Lower leg skin (tissue), 3 donors: ENCODE data around the gene CD47.

Source experiments
- POLR2A ChIP-seq, 2 donors: fragments of 450-650 bp; IDR thresholded peaks; one replicate each; pipeline ENCODE4 v1.6.1; 2016 to 2017; ENCODE audit warnings: antibody characterized with exemption in 2 of 2, mild to moderate bottlenecking in 1 of 2, moderate library complexity in 1 of 2
- TF ChIP-seq, protein P1 (sequence below), 3 donors: fragments of 450-650 bp; IDR thresholded peaks; one replicate each; pipeline ENCODE4 v1.5.1; 2016; ENCODE audit warnings: antibody characterized with exemption in 3 of 3, mild to moderate bottlenecking in 3 of 3, moderate library complexity in 2 of 3

GRCh38 chr3:108113975-108114374 lies 23.1 kb upstream of the CD47 start:
- no peak for TF ChIP-seq POLR2A (IDR thresholded peaks at IDR 0.05)
- TF ChIP-seq, protein P1, sequence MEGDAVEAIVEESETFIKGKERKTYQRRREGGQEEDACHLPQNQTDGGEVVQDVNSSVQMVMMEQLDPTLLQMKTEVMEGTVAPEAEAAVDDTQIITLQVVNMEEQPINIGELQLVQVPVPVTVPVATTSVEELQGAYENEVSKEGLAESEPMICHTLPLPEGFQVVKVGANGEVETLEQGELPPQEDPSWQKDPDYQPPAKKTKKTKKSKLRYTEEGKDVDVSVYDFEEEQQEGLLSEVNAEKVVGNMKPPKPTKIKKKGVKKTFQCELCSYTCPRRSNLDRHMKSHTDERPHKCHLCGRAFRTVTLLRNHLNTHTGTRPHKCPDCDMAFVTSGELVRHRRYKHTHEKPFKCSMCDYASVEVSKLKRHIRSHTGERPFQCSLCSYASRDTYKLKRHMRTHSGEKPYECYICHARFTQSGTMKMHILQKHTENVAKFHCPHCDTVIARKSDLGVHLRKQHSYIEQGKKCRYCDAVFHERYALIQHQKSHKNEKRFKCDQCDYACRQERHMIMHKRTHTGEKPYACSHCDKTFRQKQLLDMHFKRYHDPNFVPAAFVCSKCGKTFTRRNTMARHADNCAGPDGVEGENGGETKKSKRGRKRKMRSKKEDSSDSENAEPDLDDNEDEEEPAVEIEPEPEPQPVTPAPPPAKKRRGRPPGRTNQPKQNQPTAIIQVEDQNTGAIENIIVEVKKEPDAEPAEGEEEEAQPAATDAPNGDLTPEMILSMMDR (IDR thresholded peaks at IDR 0.05), result no peak
